HG02885 (cell line): ENCODE measurements around the gene GTF3C5.
"Not testable (repeated sequence)": the region's sequence is repeated elsewhere in the genome, so short reads cannot be mapped to it uniquely, and the experiment has no call there.

Experiments
- ATAC-seq: cut with Tn5 transposase; IDR thresholded peaks from one replicate; pipeline ENCODE4 v1.9.1; 2021; ENCODE audit warnings: mild to moderate bottlenecking; ENCODE audit not compliant: unreplicated experiment, poor library complexity

GTF3C5 gene

GRCh38 chr9:133051281-133051900, 20.6 kb downstream of the GTF3C5 start:
- ATAC-seq = no peak

DNA sequence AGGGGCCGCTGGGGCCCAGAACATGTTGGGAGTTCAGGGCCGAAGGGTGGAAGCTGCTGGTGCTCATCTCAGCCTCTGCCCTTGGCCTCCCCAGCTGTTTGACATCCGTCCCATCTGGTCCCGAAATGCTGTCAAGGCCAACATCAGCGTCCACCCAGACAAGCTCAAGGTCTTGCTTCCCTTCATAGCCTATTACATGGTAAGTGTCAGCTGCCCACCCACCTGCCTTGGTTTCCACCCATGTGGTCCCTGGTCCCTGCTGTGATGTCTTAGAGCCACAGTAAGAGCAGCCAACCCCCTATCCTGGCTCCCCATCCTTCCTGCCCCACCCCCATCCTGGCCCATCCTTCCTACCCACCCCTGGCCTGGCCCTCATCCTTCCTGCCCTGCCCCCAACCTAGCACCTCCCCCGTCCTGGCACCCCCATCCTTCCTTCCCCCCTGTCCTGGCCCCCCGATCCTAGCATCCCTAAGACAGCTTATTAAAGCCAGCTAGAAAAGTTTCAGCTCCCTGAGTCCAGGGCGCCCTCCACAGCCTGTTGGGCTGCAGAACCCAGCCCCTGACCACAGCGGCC, 21.3 kb downstream of the GTF3C5 start:
- no peak for ATAC-seq

DNA sequence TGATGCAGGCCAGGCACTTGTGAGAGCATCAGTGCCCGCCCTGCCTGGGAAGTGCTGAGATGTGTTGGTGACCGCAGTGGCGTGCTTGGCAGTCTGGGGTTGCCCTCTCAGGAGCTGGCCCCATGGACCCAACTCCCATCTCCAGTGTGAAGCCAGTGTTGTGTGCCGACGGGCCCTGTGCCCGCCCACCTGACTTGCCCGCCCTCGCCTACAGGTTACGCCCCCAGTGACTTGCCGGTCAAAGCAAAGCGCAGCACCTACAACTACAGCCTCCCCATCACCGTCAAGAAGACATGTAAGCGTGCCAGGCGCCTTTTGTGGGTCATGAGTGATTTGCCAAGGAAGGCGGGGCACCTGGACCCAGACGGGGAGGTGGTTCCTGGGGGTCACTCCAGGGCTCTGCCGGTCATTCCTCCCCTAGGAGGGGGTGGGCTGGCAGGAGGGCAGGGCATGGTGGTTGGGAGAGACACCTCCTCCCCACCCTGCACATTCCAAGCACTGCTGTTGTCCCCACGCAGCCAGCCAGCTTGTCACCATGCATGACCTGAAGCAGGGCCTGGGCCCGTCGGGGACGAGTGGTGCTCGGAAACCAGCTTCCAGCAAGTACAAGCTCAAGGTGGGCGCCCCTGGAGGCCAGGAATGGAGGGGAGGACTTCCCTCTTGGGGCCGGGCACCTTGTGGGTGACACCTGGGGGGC, 23.5 kb downstream of the GTF3C5 start:
- no peak for ATAC-seq

- no peak for ATAC-seq
Observed at GRCh38 chr9:133054966-133055365, 24.2 kb downstream of the GTF3C5 start.

GRCh38 chr9:133055788-133056420, 25.1 kb downstream of the GTF3C5 start:
- ATAC-seq = no peak

- ATAC-seq = no peak
Observed at GRCh38 chr9:133056533-133056932, 25.7 kb downstream of the GTF3C5 start.

DNA sequence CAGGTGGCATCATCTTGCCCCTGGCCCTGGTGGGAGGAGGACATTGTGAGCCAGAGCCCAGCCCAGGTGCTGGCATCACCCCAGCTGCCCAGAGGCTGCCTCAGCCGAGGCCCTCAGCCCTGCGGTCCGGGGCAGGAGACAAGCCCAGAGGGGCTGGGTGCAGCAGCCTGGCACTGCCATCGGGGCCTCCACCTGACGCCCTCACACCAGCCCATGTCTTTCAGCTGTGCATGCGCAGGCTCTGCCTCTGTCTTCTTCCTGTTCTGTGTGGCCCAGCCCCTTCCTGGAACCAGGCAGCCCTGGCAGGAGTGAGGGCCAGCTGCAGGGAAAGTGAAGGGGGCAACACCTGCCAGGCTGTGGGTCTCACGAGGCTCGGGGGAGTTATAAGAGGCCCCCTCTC, 26.2 kb downstream of the GTF3C5 start:
- ATAC-seq = no peak

DNA sequence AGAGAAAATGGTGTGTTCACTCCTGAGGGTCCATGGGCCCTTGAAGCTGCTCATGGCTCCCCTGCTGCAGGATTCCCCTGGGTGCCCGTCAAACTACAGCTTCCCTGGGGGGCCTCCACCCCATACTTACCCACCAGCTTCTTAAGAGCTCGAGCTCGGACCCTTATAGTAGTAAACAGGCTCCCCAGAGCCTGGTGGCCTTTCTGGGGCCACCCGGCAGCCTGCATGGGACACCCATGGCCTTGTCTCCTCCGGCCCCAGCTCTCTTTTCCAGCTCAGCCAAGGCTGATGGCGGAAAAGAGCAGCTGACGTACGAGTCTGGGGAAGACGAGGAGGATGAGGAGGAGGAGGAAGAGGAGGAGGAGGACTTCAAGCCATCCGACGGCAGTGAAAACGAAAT, 26.8 kb downstream of the GTF3C5 start:
- ATAC-seq = no peak

DNA sequence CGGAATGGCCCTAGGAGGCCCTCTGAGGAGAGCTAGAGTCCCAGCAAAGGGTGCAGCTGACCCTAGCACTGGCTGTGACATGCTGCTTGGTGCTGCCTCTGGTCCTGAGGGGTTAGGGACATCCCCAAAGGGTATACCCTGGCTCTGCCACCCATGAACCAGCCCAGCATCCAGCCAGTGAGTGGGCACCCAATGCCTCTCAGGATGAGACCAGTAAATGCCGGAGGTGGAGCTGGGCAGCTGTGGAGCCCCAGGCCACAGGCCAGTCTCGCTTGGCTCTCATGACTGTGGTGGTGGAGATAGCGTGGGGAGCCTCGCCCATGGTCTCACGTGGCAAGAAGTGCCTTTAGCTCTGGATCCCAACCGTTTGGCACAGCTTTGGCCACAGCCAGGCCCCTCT, 27.3 kb downstream of the GTF3C5 start:
- ATAC-seq = no peak

DNA sequence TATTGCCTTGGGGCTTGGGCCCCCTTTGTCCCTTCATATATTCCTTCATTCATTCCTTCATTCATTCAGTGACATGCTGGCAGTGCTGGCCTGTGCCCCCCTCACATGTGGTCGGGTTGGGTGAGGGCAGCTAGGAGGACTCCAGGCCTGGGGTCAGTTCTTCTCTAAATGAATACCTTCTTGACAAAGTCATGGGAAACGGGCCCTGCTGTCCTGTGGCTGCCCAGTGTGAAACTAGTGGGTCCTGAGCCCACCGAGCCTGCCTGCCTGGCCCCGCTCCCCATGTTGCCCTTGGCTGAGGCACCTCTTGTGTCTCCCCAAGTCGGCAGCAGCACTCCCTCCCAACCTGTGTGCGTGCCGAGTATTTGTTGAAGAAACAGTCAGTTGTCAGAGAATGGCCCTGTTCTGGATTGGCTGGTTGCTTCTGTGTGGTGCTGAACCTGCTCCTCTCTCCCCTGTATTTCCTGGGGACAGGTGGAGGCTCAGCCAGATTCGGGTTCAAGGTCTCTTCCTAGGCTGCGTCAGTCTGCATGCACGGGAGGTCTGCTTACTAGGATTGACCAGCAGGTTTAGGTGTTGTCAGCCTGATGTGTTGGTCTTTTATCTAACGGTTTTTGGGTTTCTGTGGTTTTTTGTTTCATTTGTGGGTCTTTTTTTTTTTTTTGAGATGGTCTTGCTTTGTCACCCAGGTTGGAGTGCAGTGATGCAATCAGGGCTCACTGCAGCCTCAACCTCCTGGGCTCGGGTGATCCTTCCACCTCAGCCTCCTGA, 27.9 kb downstream of the GTF3C5 start:
- no peak for ATAC-seq

DNA sequence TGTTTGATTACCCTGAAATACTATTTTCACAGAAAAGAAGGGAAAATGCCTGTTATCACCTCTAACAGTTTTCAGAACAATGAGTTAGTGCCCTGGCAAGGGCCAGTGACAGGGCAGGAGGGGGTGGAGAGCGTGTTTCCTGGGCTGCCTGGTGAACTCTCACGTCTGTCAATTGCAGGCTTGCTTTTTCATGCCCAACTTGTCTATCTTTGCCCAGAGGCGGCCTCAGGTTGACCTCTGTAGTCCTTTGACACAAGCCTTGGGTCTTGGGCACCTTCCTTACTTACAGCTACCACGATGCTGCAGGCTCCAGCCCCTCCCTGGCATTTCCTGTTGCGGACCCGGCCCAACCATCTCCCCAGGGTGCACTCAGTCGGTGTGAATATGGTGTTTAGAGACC, 28.8 kb downstream of the GTF3C5 start:
- ATAC-seq = no peak

DNA sequence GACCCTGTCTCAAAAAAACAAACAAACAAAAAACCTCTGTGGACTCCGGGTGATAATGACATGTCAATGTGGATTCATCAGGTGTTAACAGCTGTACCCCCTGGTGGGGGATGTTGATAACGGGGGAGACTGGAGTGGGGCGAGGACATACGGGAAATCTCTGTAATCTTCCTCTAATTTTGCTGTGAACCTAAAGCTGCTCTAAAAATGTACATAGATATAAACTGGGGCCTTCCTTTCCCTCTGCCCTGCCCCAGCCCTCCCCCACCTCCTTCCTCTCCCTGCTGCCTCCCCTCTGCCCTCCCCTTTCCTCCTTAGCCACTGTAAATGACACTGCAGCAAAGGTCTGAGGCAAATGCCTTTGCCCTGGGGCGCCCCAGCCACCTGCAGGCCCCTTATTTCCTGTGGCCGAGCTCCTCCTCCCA, 29.6 kb downstream of the GTF3C5 start:
- ATAC-seq = no peak

- ATAC-seq = not testable (repeated sequence)
Observed at GRCh38 chr9:133061019-133061763, 30.4 kb downstream of the GTF3C5 start.

DNA sequence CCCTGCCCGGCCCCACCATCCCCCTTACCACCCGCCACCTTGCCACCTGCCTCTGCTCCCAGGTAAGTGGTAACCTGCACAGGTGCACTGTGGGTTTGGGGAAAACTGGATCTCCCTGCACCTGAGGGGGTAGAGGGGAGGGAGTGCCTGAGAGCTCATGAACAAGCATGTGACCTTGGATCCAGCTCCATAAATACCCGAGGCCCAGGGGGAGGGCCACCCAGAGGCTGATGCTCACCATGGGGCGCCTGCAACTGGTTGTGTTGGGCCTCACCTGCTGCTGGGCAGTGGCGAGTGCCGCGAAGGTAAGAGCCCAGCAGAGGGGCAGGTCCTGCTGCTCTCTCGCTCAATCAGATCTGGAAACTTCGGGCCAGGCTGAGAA, 31.0 kb downstream of the GTF3C5 start, which contains the start of gene CEL:
TSS of gene CEL (plus strand) at position 218 of the 382 bp plus-strand sequence. CDS start at position 240, 22 bp downstream.
- ATAC-seq = not testable (repeated sequence)

DNA sequence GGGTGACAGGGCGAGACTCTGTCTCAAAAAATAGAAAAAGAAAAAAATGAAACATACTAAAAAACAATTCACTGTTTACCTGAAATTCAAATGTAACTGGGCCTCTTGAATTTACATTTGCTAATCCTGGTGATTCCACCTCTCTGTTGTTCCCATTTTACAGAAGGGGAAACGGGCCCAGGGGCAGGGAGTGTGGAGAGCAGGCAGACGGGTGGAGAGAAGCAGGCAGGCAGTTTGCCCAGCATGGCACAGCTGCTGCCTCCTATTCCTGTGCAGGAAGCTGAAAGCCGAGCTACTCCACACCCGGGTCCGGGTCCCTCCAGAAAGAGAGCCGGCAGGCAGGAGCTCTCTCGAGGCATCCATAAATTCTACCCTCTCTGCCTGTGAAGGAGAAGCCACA, 31.8 kb downstream of the GTF3C5 start:
- ATAC-seq = not testable (repeated sequence)

GRCh38 chr9:133063159-133063499, 32.3 kb downstream of the GTF3C5 start:
- no peak for ATAC-seq

- no peak for ATAC-seq
Observed at GRCh38 chr9:133063500-133064231, 32.9 kb downstream of the GTF3C5 start.

DNA sequence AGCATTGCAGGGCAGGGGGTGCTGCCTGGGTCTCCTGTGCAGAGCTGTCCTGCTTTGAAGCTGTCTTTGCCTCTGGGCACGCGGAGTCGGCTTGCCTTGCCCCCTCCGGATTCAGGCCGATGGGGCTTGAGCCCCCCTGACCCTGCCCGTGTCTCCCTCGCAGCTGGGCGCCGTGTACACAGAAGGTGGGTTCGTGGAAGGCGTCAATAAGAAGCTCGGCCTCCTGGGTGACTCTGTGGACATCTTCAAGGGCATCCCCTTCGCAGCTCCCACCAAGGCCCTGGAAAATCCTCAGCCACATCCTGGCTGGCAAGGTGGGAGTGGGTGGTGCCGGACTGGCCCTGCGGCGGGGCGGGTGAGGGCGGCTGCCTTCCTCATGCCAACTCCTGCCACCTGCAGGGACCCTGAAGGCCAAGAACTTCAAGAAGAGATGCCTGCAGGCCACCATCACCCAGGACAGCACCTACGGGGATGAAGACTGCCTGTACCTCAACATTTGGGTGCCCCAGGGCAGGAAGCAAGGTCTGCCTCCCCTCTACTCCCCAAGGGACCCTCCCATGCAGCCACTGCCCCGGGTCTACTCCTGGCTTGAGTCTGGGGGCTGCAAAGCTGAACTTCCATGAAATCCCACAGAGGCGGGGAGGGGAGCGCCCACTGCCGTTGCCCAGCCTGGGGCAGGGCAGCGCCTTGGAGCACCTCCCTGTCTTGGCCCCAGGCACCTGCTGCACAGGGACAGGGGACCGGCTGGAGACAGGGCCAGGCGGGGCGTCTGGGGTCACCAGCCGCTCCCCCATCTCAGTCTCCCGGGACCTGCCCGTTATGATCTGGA, 33.7 kb downstream of the GTF3C5 start:
- no peak for ATAC-seq

GRCh38 chr9:133065070-133065388, 34.2 kb downstream of the GTF3C5 start:
- ATAC-seq = no peak
